ENCODE data around the gene RHBDD3. TPM values are rescaled to one million over a fixed set of nuclear protein-coding genes. Genes with fewer than 3 reads are reported as not detected.

RHBDD3 gene
- total RNA-seq, 1 experiment from 2014 or later = 10.5 TPM

- no peak for DNase-seq (ENCODE audit: low read depth)
These were observed 2.1 kb upstream of the RHBDD3 start for GRCh38 chr22:29269731-29270474.

- no peak for DNase-seq (ENCODE audit: low read depth)
These were observed 1.4 kb upstream of the RHBDD3 start for GRCh38 chr22:29269230-29269604.

GRCh38 chr22:29268511-29269229 is 889 bp upstream of the RHBDD3 start:
- peak; percentile 77 for DNase-seq (ENCODE audit: low read depth)

GRCh38 chr22:29267462-29267857 is 321 bp downstream of the RHBDD3 start:
- DNase-seq (ENCODE audit: low read depth) = no peak

GRCh38 chr22:29266564-29267461 is 968 bp downstream of the RHBDD3 start:
- peak; percentile 43 for DNase-seq (ENCODE audit: low read depth)

- peak; percentile 31 for DNase-seq (ENCODE audit: low read depth)
These were observed 1.9 kb downstream of the RHBDD3 start for GRCh38 chr22:29265929-29266328.

- DNase-seq (ENCODE audit: low read depth) = no peak
These were observed 2.5 kb downstream of the RHBDD3 start for GRCh38 chr22:29265305-29265704.

GRCh38 chr22:29263791-29264276 is 3.9 kb downstream of the RHBDD3 start:
- no peak for DNase-seq (ENCODE audit: low read depth)

GRCh38 chr22:29260601-29261315 is 7.0 kb downstream of the RHBDD3 start:
- DNase-seq (ENCODE audit: low read depth) = no peak

GRCh38 chr22:29260031-29260560 is 7.7 kb downstream of the RHBDD3 start:
- DNase-seq (ENCODE audit: low read depth) = no peak

- no peak for DNase-seq (ENCODE audit: low read depth)
These were observed 8.4 kb downstream of the RHBDD3 start for GRCh38 chr22:29259253-29259899.

GRCh38 chr22:29258407-29259252 is 9.2 kb downstream of the RHBDD3 start:
- no peak for DNase-seq (ENCODE audit: low read depth)

GRCh38 chr22:29257751-29258181 is 10.0 kb downstream of the RHBDD3 start:
- peak; percentile 18 for DNase-seq (ENCODE audit: low read depth)

GRCh38 chr22:29256606-29257325 is 11.0 kb downstream of the RHBDD3 start:
- no peak for DNase-seq (ENCODE audit: low read depth)

GRCh38 chr22:29255064-29255621 is 12.6 kb downstream of the RHBDD3 start:
- DNase-seq (ENCODE audit: low read depth) = no peak

GRCh38 chr22:29254286-29254660 is 13.5 kb downstream of the RHBDD3 start:
- no peak for DNase-seq (ENCODE audit: low read depth)

- DNase-seq (ENCODE audit: low read depth) = no peak
These were observed 14.1 kb downstream of the RHBDD3 start for GRCh38 chr22:29253561-29254285.
